ENCODE data around the gene CELSR1. TPM values are rescaled to one million over a fixed set of nuclear protein-coding genes. Genes with fewer than 3 reads are reported as not detected.

Gene CELSR1
- total RNA-seq, 1 experiment from 2014 or later = 30.7 TPM

DNA sequence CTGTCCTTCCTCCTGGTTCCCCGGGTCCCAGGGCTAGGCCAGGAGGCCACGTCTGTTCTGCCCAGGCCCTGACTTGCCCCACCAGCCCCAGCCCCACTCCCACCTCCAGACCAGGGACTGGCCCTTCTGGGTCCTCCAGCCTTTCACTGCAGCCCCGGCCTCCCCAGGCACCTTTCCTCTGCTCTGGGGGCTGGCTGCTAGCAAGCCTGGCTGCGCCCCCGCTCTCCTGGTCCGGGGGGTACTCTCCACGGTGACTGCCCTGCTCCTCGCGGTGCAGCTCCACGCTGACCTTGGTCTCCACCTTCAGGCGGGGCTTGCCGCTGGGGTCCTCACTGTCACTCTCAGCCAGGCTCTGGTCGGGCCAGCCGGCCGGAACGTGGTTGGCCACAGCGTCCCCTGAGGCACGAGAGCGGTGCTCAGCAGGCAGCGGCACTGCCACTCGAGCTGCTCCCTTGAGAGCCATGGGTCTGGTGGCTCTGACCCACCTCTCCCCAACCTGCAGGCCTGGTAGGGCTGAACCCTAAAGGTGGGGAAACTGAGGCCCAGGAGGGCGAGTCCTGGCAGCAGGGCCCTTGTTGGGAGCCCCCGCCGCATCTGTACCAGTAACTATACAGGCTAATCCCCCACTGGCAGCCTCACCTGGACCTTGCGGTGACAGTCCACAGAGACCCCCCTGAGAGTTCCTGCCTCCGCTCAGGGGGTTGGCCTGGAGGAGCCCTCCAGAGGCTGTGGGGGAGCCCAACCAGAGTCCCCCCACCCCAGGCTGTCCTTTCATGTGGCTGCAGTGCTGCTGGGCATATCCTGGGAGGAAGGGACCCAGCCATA, 172.9 kb downstream of the CELSR1 start:
- H3K9me3 ChIP-seq (ENCODE audit: control insufficient read depth, insufficient read depth, low read depth, low read length) = no peaks in the 10 kb centered on the region

DNA sequence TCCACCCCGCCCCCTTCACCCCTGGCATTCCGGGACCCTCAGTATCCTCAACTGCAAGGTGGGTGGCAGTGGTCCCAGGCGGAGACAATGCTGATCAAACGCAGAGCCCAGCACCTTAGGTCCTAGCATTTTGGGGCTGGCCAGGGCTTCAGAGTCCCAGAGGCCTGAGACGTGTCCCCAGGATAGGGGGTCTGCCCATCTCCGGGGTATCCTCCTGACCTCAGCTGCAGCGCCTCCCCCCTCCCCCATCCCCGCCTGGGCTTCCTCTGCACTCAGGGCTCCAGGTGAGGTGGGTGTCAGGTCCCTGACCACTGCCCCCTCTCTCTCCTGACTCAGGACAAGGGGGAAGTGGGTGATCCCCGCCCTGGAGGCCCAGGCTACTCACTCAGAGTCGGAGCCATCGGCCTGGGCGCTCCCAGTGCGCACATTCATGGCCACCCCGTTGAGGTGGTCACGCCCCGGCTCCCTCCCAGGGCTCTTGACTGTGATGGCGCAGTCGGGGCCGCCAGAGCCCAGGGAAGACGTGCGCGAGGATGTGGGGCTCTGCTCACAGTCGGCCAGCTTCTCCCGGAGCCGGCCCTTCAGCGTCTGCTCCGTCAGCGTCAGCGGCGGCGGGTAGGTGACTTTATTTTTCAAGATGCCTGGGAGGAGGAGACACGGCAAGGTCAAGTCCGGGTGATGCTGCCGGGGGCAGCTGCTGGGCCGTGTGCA, 173.7 kb downstream of the CELSR1 start:
- DNase-seq (ENCODE audit: low read depth, low spot score) = no peak
- H3K27ac ChIP-seq (ENCODE audit: low read length) = no peak overlapping the region
- CTCF ChIA-PET = no interaction called here
- H3K9me3 ChIP-seq (ENCODE audit: control insufficient read depth, insufficient read depth, low read depth, low read length) = no peaks in the 10 kb centered on the region
- no peak for ATAC-seq
- POLR2A ChIA-PET = no interaction called here
- no peaks in the 10 kb centered on the region for H3K27me3 ChIP-seq (ENCODE audit: control insufficient read depth, insufficient read depth, low read length)
- in situ Hi-C loops (cut with HindIII; ENCODE audit: low pct_unique_long_range_greater_than_20kb, low sequenced_read_pairs) = no loop called here
- H3K4me3 ChIP-seq (ENCODE audit: low read depth in 2 of 2, low read length in 2 of 2) = no peak overlapping the region
- intact Hi-C loops (cut with micrococcal nuclease; ENCODE audit: unreplicated experiment) = no loop called here
- TF ChIP-seq, protein P1, sequence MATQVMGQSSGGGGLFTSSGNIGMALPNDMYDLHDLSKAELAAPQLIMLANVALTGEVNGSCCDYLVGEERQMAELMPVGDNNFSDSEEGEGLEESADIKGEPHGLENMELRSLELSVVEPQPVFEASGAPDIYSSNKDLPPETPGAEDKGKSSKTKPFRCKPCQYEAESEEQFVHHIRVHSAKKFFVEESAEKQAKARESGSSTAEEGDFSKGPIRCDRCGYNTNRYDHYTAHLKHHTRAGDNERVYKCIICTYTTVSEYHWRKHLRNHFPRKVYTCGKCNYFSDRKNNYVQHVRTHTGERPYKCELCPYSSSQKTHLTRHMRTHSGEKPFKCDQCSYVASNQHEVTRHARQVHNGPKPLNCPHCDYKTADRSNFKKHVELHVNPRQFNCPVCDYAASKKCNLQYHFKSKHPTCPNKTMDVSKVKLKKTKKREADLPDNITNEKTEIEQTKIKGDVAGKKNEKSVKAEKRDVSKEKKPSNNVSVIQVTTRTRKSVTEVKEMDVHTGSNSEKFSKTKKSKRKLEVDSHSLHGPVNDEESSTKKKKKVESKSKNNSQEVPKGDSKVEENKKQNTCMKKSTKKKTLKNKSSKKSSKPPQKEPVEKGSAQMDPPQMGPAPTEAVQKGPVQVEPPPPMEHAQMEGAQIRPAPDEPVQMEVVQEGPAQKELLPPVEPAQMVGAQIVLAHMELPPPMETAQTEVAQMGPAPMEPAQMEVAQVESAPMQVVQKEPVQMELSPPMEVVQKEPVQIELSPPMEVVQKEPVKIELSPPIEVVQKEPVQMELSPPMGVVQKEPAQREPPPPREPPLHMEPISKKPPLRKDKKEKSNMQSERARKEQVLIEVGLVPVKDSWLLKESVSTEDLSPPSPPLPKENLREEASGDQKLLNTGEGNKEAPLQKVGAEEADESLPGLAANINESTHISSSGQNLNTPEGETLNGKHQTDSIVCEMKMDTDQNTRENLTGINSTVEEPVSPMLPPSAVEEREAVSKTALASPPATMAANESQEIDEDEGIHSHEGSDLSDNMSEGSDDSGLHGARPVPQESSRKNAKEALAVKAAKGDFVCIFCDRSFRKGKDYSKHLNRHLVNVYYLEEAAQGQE (IDR thresholded peaks at IDR 0.05; ENCODE audit: insufficient read depth in 1 of 2, low read depth in 2 of 2, low read length in 1 of 2) = no peak
- TF ChIP-seq POLR2AphosphoS5 (IDR thresholded peaks at IDR 0.05; ENCODE audit: low read depth, low read length) = no peak
- BruUV-seq (replicated peaks) = no TSS peak
- no peaks in the 10 kb centered on the region for H3K36me3 ChIP-seq (ENCODE audit: control insufficient read depth, insufficient read depth, low read length)
- H3K4me1 ChIP-seq (ENCODE audit: control insufficient read depth, insufficient read depth, low read length) = no peaks in the 10 kb centered on the region

More for the DNA sequence above, 172.9 kb downstream of the CELSR1 start:
- Histone ChIP-seq H3K4me1 (ENCODE audit: control insufficient read depth, insufficient read depth, low read length) (no peaks in the 10 kb centered on the region), H3K27ac (ENCODE audit: low read length) (no peak overlapping the region), H3K4me3 (ENCODE audit: low read depth in 2 of 2, low read length in 2 of 2) (no peak overlapping the region), H3K27me3 (ENCODE audit: control insufficient read depth, insufficient read depth, low read length) (no peaks in the 10 kb centered on the region), H3K36me3 (ENCODE audit: control insufficient read depth, insufficient read depth, low read length) (no peaks in the 10 kb centered on the region)
- ChIA-PET CTCF (no interaction called here), POLR2A (no interaction called here)
- BruUV-seq (replicated peaks) = no TSS peak
- no peak for ATAC-seq
- no peak for DNase-seq (ENCODE audit: low read depth, low spot score)
- in situ Hi-C loops (cut with HindIII; ENCODE audit: low pct_unique_long_range_greater_than_20kb, low sequenced_read_pairs) = no loop called here
- intact Hi-C loops (cut with micrococcal nuclease; ENCODE audit: unreplicated experiment) = no loop called here
- TF ChIP-seq, protein P2, sequence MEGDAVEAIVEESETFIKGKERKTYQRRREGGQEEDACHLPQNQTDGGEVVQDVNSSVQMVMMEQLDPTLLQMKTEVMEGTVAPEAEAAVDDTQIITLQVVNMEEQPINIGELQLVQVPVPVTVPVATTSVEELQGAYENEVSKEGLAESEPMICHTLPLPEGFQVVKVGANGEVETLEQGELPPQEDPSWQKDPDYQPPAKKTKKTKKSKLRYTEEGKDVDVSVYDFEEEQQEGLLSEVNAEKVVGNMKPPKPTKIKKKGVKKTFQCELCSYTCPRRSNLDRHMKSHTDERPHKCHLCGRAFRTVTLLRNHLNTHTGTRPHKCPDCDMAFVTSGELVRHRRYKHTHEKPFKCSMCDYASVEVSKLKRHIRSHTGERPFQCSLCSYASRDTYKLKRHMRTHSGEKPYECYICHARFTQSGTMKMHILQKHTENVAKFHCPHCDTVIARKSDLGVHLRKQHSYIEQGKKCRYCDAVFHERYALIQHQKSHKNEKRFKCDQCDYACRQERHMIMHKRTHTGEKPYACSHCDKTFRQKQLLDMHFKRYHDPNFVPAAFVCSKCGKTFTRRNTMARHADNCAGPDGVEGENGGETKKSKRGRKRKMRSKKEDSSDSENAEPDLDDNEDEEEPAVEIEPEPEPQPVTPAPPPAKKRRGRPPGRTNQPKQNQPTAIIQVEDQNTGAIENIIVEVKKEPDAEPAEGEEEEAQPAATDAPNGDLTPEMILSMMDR (IDR thresholded peaks at IDR 0.05) = no peak
- TF ChIP-seq, protein P1 (IDR thresholded peaks at IDR 0.05; ENCODE audit: insufficient read depth in 1 of 2, low read depth in 2 of 2, low read length in 1 of 2) = no peak
- no peak for TF ChIP-seq POLR2AphosphoS5 (IDR thresholded peaks at IDR 0.05; ENCODE audit: low read depth, low read length)
- no peak for TF ChIP-seq SIN3A (IDR thresholded peaks at IDR 0.05; ENCODE audit: borderline replicate concordance, insufficient read depth, low read depth, low read length)
- no peak for TF ChIP-seq TCF7L2 (IDR thresholded peaks at IDR 0.05; ENCODE audit: low read depth, low read length)
